Measurements from ENCODE around the gene PPIB.

GRCh38 chr15:64155802-64156651, 6.8 kb downstream of the PPIB start:
- TF ChIP-seq RFX5 (IDR thresholded peaks at IDR 0.05): no peak
- no peak for TF ChIP-seq TFCP2L1 (CRISPR knock-in tag; IDR thresholded peaks at IDR 0.05)
- no peak for TF ChIP-seq SMC3 (IDR thresholded peaks at IDR 0.05)
- TF ChIP-seq CTCF (IDR thresholded peaks at IDR 0.05): no peak
